H9 (cell line): ENCODE data around the gene ROBO2. TPM values are rescaled to one million over a fixed set of nuclear protein-coding genes. Genes with fewer than 3 reads are reported as not detected.

Experiments used
- DNase-seq: peaks from one replicate; pipeline ENCODE4 v3.0.0-alpha.2; 2017
- H2AFZ ChIP-seq: one replicate; pipeline ENCODE4 v1.6.1; 2013; ENCODE audit warnings: mild to moderate bottlenecking, low read length, control low read depth, moderate library complexity
- H2AK5ac ChIP-seq: 2 replicates; pipeline ENCODE4 v1.6.1; 2013; ENCODE audit warnings: low read length, control low read depth, mixed read lengths; ENCODE audit not compliant: insufficient read length
- H2BK120ac ChIP-seq: one replicate; pipeline ENCODE4 v1.6.1; 2013; ENCODE audit warnings: low read depth, mild to moderate bottlenecking, low read length, control low read depth, inconsistent platforms; ENCODE audit not compliant: poor library complexity, severe bottlenecking
- H2BK12ac ChIP-seq: 2 replicates; pipeline ENCODE4 v1.6.1; 2013; ENCODE audit warnings: low read length, control low read depth, mixed read lengths, low read depth; ENCODE audit not compliant: insufficient read length
- H2BK15ac ChIP-seq: 2 replicates; pipeline ENCODE4 v1.6.1; 2013; ENCODE audit warnings: low read depth, low read length, control low read depth
- H2BK20ac ChIP-seq: one replicate; pipeline ENCODE4 v1.6.1; 2013; ENCODE audit warnings: low read depth, mild to moderate bottlenecking, low read length, control low read depth, inconsistent platforms; ENCODE audit not compliant: poor library complexity, severe bottlenecking
- H2BK5ac ChIP-seq: 2 replicates; pipeline ENCODE4 v1.6.1; 2013; ENCODE audit warnings: low read length, control low read depth, mixed read lengths; ENCODE audit not compliant: insufficient read length
- H3K14ac ChIP-seq: 2 replicates; pipeline ENCODE4 v1.6.1; 2013; ENCODE audit warnings: low read length, control low read depth; ENCODE audit not compliant: insufficient read depth
- H3K18ac ChIP-seq: 2 replicates; pipeline ENCODE4 v1.6.1; 2013; ENCODE audit warnings: low read depth, mild to moderate bottlenecking, mixed read lengths, low read length, control low read depth; ENCODE audit not compliant: insufficient read length
- H3K23ac ChIP-seq: 2 replicates; pipeline ENCODE4 v1.6.1; 2013; ENCODE audit warnings: low read length, control low read depth, mixed read lengths, low read depth; ENCODE audit not compliant: insufficient read length
- H3K23me2 ChIP-seq: 2 replicates; pipeline ENCODE4 v1.6.1; 2013; ENCODE audit warnings: low read depth, mild to moderate bottlenecking, mixed read lengths, low read length, control low read depth; ENCODE audit not compliant: insufficient read length, poor library complexity, severe bottlenecking
- H3K27ac ChIP-seq: 2 replicates; pipeline ENCODE4 v1.5.1; 2013; ENCODE audit warnings: low read length, control low read depth, mixed read lengths, low read depth; ENCODE audit not compliant: insufficient read length
- H3K27me3 ChIP-seq: 2 replicates; pipeline ENCODE4 v1.6.1; 2013; ENCODE audit warnings: low read length, control low read depth, inconsistent platforms; ENCODE audit not compliant: insufficient read depth
- H3K4ac ChIP-seq: 2 replicates; pipeline ENCODE4 v1.6.1; 2013; ENCODE audit warnings: low read depth, mild to moderate bottlenecking, control low read depth, inconsistent platforms, low read length, moderate library complexity
- H3K4me1 ChIP-seq: 2 replicates; pipeline ENCODE4 v1.6.1; 2013; ENCODE audit warnings: low read length, control low read depth, inconsistent platforms; ENCODE audit not compliant: insufficient read depth
- H3K4me2 ChIP-seq: 2 replicates; pipeline ENCODE4 v1.6.1; 2013; ENCODE audit warnings: low read length, control low read depth, mixed read lengths; ENCODE audit not compliant: insufficient read length, insufficient read depth
- H3K56ac ChIP-seq: 2 replicates; pipeline ENCODE4 v1.6.1; 2013; ENCODE audit warnings: low read depth, mild to moderate bottlenecking, mixed read lengths, low read length, control low read depth; ENCODE audit not compliant: insufficient read length
- H3K79me1 ChIP-seq: 2 replicates; pipeline ENCODE4 v1.6.1; 2013; ENCODE audit warnings: low read depth, mild to moderate bottlenecking, moderate library complexity, low read length, control low read depth, inconsistent platforms; ENCODE audit not compliant: insufficient read depth, poor library complexity, severe bottlenecking
- H3K79me2 ChIP-seq: 2 replicates; pipeline ENCODE4 v1.6.1; 2013; ENCODE audit warnings: low read length, control low read depth, inconsistent platforms; ENCODE audit not compliant: insufficient read depth
- H3K9ac ChIP-seq: 2 replicates; pipeline ENCODE4 v1.6.1; 2013; ENCODE audit warnings: low read length, control low read depth, mixed read lengths; ENCODE audit not compliant: insufficient read length; ENCODE audit errors: extremely low read depth
- H3K9me3 ChIP-seq: one replicate; pipeline ENCODE4 v1.6.1; 2013; ENCODE audit warnings: low read depth, low read length, inconsistent platforms; ENCODE audit not compliant: control insufficient read depth
- H3T11ph ChIP-seq: one replicate; pipeline ENCODE4 v1.6.1; 2013; ENCODE audit warnings: mild to moderate bottlenecking, low read length, control low read depth, inconsistent platforms
- H4K20me1 ChIP-seq: one replicate; pipeline ENCODE4 v1.6.1; 2013; ENCODE audit not compliant: control insufficient read depth, insufficient read length, insufficient read depth
- H4K5ac ChIP-seq: 2 replicates; pipeline ENCODE4 v1.6.1; 2013; ENCODE audit warnings: low read depth, mild to moderate bottlenecking, mixed read lengths, low read length, control low read depth; ENCODE audit not compliant: insufficient read length
- H4K8ac ChIP-seq: replicated peaks from 2 replicates; pipeline ENCODE4 v1.6.1; 2013; ENCODE audit warnings: low read length, control low read depth, mixed read lengths, low read depth; ENCODE audit not compliant: insufficient read length
- H4K91ac ChIP-seq: 2 replicates; pipeline ENCODE4 v1.6.1; 2013; ENCODE audit warnings: low read depth, mild to moderate bottlenecking, moderate library complexity, mixed read lengths, low read length, control low read depth; ENCODE audit not compliant: insufficient read length
- H3K27ac Mint-ChIP-seq, 3 experiments: 2 replicates in 2 of 3; 3 replicates in 1 of 3; pipeline ENCODE4 v1.8.0; 2020 to 2021; ENCODE audit warnings: mixed read lengths in 3 of 3, mild to moderate bottlenecking in 1 of 3, moderate library complexity in 1 of 3
- H3K27me3 Mint-ChIP-seq: 2 replicates; pipeline ENCODE4 v1.8.0; 2021; ENCODE audit warnings: low read depth, mild to moderate bottlenecking, moderate library complexity, mixed read lengths
- H3K36me3 Mint-ChIP-seq, 3 experiments: 2 replicates in 2 of 3; 3 replicates in 1 of 3; pipeline ENCODE4 v1.8.0; 2020 to 2021; ENCODE audit warnings: low read depth in 3 of 3, mixed read lengths in 3 of 3; ENCODE audit not compliant: insufficient read depth in 1 of 3
- H3K4me1 Mint-ChIP-seq, 2 experiments: 2 replicates each; pipeline ENCODE4 v1.8.0; 2020; ENCODE audit warnings: mixed read lengths in 2 of 2
- H3K4me3 Mint-ChIP-seq, 2 experiments: 2 replicates in 1 of 2; 3 replicates in 1 of 2; pipeline ENCODE4 v1.8.0; 2020 to 2021; ENCODE audit warnings: mild to moderate bottlenecking in 2 of 2, mixed read lengths in 2 of 2, moderate library complexity in 1 of 2
- H3K9me3 Mint-ChIP-seq, 2 experiments: 2 replicates in 1 of 2; 3 replicates in 1 of 2; pipeline ENCODE4 v1.8.0; 2020; ENCODE audit warnings: mild to moderate bottlenecking in 2 of 2, mixed read lengths in 2 of 2, moderate library complexity in 1 of 2
- WGBS: extraction: QIAGEN DNeasy Blood & Tissue Kit; methylation state at CpG from one replicate; pipeline ENCODE4 v1.1.7; 2013; ENCODE audit warnings: missing lambda C conversion rate, low lambda C conversion rate, mixed read lengths; ENCODE audit not compliant: insufficient read length; ENCODE audit errors: extremely low coverage; 5-methylcytosine and 5-hydroxymethylcytosine counted together
- total RNA-seq: library from RNA; stranded (reverse); gene quantifications from 2 replicates; pipeline ENCODE4 v1.2.1, GENCODE V29; 2021
- TF ChIP-seq, protein P1 (sequence below): fragments of 200-600 bp; sonication (generic); conservative IDR thresholded peaks from 3 replicates; pipeline ENCODE4 v1.8.0; 2021; ENCODE audit warnings: antibody characterized with exemption, mild to moderate bottlenecking

Gene ROBO2
- total RNA-seq, 1 experiment from 2014 or later: 2.3 TPM

DNA sequence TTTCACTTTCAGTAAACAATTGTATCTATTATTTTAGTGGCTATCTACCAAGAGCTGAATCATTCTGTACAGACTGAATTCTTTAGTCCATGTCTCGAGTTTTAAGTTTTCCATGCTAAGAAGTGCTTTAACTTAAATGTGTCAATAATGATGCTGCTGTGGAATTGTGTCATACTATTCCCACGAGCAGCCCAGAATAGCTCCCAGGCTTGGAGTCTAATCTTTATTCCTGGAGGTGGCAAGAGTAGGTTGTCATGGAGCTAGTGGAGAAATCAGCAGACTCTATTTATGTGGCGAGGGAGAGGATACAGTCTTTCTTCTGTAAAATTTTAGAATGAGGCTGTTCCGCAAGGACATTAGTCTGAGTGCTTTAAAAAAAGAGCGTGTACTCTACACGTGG lies 207.2 kb downstream of the ROBO2 start:
- no peak overlapping the region for H2AK5ac ChIP-seq
- H3K56ac ChIP-seq: no peak overlapping the region
- H3K4me2 ChIP-seq: no peak overlapping the region
- no peak overlapping the region for H2BK120ac ChIP-seq
- H3K9ac ChIP-seq: no peak overlapping the region
- H2BK5ac ChIP-seq: no peak overlapping the region
- no peaks in the 10 kb centered on the region for H3K79me1 ChIP-seq
- no peak overlapping the region for H3K18ac ChIP-seq
- H3K27ac ChIP-seq: no peak overlapping the region
- Mint-ChIP-seq H3K27me3 (no peaks in the 10 kb centered on the region), H3K36me3 (no peaks in the 10 kb centered on the region; a peak in 1 of 7 replicates), H3K9me3 (peaks cover 0 to 2% of the 10 kb centered on the region in 2 experiments; a peak in 1 of 5 replicates), H3K27ac (no peak overlapping the region), H3K4me3 (no peak overlapping the region), H3K4me1 (peaks cover 3 to 6% of the 10 kb centered on the region in 2 experiments; a peak in 2 of 4 replicates)
- H3K27me3 ChIP-seq: no peaks in the 10 kb centered on the region
- H3K9me3 ChIP-seq: no peaks in the 10 kb centered on the region
- WGBS: no CpG with 5 or more reads among the region's 6 CpGs
- no peak overlapping the region for H2BK15ac ChIP-seq
- no peak overlapping the region for H3K4ac ChIP-seq
- H3K14ac ChIP-seq: no peak overlapping the region
- no peaks in the 10 kb centered on the region for H4K20me1 ChIP-seq
- no peaks in the 10 kb centered on the region for H3K79me2 ChIP-seq
- no peak overlapping the region for H4K91ac ChIP-seq
- TF ChIP-seq, protein P1, sequence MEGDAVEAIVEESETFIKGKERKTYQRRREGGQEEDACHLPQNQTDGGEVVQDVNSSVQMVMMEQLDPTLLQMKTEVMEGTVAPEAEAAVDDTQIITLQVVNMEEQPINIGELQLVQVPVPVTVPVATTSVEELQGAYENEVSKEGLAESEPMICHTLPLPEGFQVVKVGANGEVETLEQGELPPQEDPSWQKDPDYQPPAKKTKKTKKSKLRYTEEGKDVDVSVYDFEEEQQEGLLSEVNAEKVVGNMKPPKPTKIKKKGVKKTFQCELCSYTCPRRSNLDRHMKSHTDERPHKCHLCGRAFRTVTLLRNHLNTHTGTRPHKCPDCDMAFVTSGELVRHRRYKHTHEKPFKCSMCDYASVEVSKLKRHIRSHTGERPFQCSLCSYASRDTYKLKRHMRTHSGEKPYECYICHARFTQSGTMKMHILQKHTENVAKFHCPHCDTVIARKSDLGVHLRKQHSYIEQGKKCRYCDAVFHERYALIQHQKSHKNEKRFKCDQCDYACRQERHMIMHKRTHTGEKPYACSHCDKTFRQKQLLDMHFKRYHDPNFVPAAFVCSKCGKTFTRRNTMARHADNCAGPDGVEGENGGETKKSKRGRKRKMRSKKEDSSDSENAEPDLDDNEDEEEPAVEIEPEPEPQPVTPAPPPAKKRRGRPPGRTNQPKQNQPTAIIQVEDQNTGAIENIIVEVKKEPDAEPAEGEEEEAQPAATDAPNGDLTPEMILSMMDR: no peak
- H3K23me2 ChIP-seq: no peaks in the 10 kb centered on the region
- H2AFZ ChIP-seq: no peak overlapping the region
- H2BK12ac ChIP-seq: no peak overlapping the region
- H3K23ac ChIP-seq: no peak overlapping the region
- no peak overlapping the region for H3T11ph ChIP-seq
- no peak for DNase-seq
- no peaks in the 10 kb centered on the region; the same call in 1 of the 2 replicates for H3K4me1 ChIP-seq
- H2BK20ac ChIP-seq: no peak overlapping the region
- no peak overlapping the region for H4K8ac ChIP-seq
- H4K5ac ChIP-seq: no peak overlapping the region
